ENCODE measurements around the gene SMYD5. TPM values are rescaled to one million over a fixed set of nuclear protein-coding genes. Genes with fewer than 3 reads are reported as not detected.
"Not testable (repeated sequence)": the region's sequence is repeated elsewhere in the genome, so short reads cannot be mapped to it uniquely, and the experiment has no call there.

Gene SMYD5
- total and polyA plus RNA-seq, 2 donors (not counting 1 experiment from before 2014, with no cell fraction given): 31.9 to 41.0 TPM

DNA sequence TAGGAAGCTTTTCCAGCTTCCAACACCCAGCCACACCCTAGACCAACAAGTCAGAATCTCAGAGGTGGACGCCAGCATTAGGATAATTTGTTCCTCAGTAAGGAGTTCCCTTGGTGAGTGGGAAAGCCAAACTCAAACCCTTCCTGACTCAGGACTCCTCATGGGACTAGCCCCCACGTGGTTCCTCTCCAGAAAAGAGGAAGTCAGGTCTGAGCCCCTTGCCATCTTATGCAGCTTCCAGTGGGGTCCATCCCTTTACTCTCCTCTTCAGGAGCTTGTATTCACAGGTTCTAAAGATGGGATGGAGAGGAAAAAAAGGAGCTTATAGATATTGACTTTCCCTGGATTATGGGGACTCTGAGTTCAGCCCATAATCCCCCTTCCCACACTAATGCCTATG, 26.5 kb upstream of the SMYD5 start:
- H3K27ac Mint-ChIP-seq: no peak overlapping the region
- no peak for DNase-seq
- no peaks in the 10 kb centered on the region for H3K79me2 ChIP-seq (ENCODE audit: control insufficient read depth, insufficient read depth, low read length)
- H2AFZ ChIP-seq (ENCODE audit: insufficient read depth, low read depth, low read length, poor library complexity, severe bottlenecking): no peak overlapping the region
- WGBS (ENCODE audit: insufficient coverage): no CpG with 5 or more reads among the region's 2 CpGs
- no peak overlapping the region for H3K4me2 ChIP-seq (replicated peaks; ENCODE audit: low read depth, low read length, poor library complexity, severe bottlenecking)
- H3K4me1 Mint-ChIP-seq: no peaks in the 10 kb centered on the region
- no peaks in the 10 kb centered on the region for H3K36me3 ChIP-seq (replicated peaks in 1 of 2; ENCODE audit: control extremely low read depth in 1 of 2, control insufficient read depth in 1 of 2, extremely low read depth in 1 of 2, insufficient read depth in 2 of 2, low read length in 1 of 2)
- no peaks in the 10 kb centered on the region for H3K4me1 ChIP-seq (ENCODE audit: control insufficient read depth in 2 of 2, insufficient read depth in 2 of 2, low read length in 2 of 2)
- intact Hi-C loops (cut with micrococcal nuclease): no loop called here
- ATAC-seq (ENCODE audit: low read depth): no peak
- POLR2A ChIA-PET: no interaction called here
- TF ChIP-seq, protein P1, sequence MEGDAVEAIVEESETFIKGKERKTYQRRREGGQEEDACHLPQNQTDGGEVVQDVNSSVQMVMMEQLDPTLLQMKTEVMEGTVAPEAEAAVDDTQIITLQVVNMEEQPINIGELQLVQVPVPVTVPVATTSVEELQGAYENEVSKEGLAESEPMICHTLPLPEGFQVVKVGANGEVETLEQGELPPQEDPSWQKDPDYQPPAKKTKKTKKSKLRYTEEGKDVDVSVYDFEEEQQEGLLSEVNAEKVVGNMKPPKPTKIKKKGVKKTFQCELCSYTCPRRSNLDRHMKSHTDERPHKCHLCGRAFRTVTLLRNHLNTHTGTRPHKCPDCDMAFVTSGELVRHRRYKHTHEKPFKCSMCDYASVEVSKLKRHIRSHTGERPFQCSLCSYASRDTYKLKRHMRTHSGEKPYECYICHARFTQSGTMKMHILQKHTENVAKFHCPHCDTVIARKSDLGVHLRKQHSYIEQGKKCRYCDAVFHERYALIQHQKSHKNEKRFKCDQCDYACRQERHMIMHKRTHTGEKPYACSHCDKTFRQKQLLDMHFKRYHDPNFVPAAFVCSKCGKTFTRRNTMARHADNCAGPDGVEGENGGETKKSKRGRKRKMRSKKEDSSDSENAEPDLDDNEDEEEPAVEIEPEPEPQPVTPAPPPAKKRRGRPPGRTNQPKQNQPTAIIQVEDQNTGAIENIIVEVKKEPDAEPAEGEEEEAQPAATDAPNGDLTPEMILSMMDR (IDR thresholded peaks at IDR 0.05): no peak
- no peak for TF ChIP-seq EZH2 (IDR thresholded peaks at IDR 0.05; ENCODE audit: borderline replicate concordance, insufficient read depth, low read depth, low read length, poor library complexity, severe bottlenecking)
- CTCF ChIA-PET: interaction anchor here (0.6 to 3.7 kb wide), 3 partner anchors 10 to 103 kb away, joined by 3 to 27 read pairs (median 5); no protein-coding TSS in a partner anchor
- H3K9me3 Mint-ChIP-seq (ENCODE audit: insufficient read depth): peaks cover 6% of the 10 kb centered on the region
- H3K4me3 ChIP-seq (ENCODE audit: control extremely low read depth in 1 of 5, extremely low read depth in 1 of 5, insufficient read depth in 1 of 5, low read depth in 2 of 5, low read length in 4 of 5): no peak overlapping the region
- H4K20me1 ChIP-seq (ENCODE audit: control insufficient read depth, insufficient read depth, low read length, poor library complexity, severe bottlenecking): no peaks in the 10 kb centered on the region
- peaks cover 0 to 20% (median 0%) of the 10 kb centered on the region in 4 experiments for H3K27me3 ChIP-seq (replicated peaks in 1 of 4; ENCODE audit: control extremely low read depth in 1 of 4, control insufficient read depth in 3 of 4, insufficient read depth in 4 of 4, low read length in 3 of 4)
- H3K4me3 Mint-ChIP-seq: no peak overlapping the region
- peaks cover 0 to 9% (median 0%) of the 10 kb centered on the region in 3 donors for H3K9me3 ChIP-seq (ENCODE audit: control extremely low read depth in 1 of 3, control insufficient read depth in 2 of 3, insufficient read depth in 1 of 3, low read length in 2 of 3)
- no peak overlapping the region for H3K9ac ChIP-seq (ENCODE audit: low read length)
- H3K27ac ChIP-seq (ENCODE audit: low read length in 2 of 2): no peak overlapping the region
- peaks cover 29% of the 10 kb centered on the region for H3K27me3 Mint-ChIP-seq

DNA sequence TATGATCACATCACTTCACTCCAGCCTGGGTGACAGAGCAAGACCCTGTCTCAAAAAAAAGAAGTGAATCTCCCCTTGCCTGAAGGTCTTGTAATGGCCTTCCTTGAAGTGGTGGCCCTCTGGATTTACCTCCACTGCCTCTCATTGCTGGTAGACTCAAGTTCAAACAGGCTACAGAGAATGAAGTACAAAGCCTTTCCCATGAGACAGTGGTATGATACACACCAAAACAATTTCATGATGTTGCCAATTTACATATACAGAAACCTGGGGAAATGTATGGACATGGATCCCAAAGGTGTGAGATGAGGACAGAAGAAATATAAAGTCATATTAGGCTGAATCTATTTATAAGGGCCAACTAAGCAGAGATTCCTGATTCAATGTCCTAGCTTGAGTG, 16.5 kb upstream of the SMYD5 start:
- Histone ChIP-seq H3K27ac (ENCODE audit: low read length in 2 of 2) (no peak overlapping the region), H3K9ac (ENCODE audit: low read length) (no peak overlapping the region), H4K20me1 (ENCODE audit: control insufficient read depth, insufficient read depth, low read length, poor library complexity, severe bottlenecking) (no peaks in the 10 kb centered on the region), H3K9me3 (ENCODE audit: control extremely low read depth in 1 of 3, control insufficient read depth in 2 of 3, insufficient read depth in 1 of 3, low read length in 2 of 3) (peaks cover 0 to 15% (median 1%) of the 10 kb centered on the region in 3 donors), H3K27me3 (replicated peaks in 1 of 4; ENCODE audit: control extremely low read depth in 1 of 4, control insufficient read depth in 3 of 4, insufficient read depth in 4 of 4, low read length in 3 of 4) (peaks cover 0 to 24% (median 13%) of the 10 kb centered on the region in 4 experiments), H3K4me1 (ENCODE audit: control insufficient read depth in 2 of 2, insufficient read depth in 2 of 2, low read length in 2 of 2) (peaks cover 6 to 7% of the 10 kb centered on the region in 2 donors), H3K36me3 (replicated peaks in 1 of 2; ENCODE audit: control extremely low read depth in 1 of 2, control insufficient read depth in 1 of 2, extremely low read depth in 1 of 2, insufficient read depth in 2 of 2, low read length in 1 of 2) (no peaks in the 10 kb centered on the region), H3K4me2 (replicated peaks; ENCODE audit: low read depth, low read length, poor library complexity, severe bottlenecking) (no peak overlapping the region), H3K4me3 (ENCODE audit: control extremely low read depth in 1 of 5, extremely low read depth in 1 of 5, insufficient read depth in 1 of 5, low read depth in 2 of 5, low read length in 4 of 5) (no peak overlapping the region), H2AFZ (ENCODE audit: insufficient read depth, low read depth, low read length, poor library complexity, severe bottlenecking) (no peak overlapping the region), H3K79me2 (ENCODE audit: control insufficient read depth, insufficient read depth, low read length) (no peaks in the 10 kb centered on the region)
- Mint-ChIP-seq H3K27ac (no peak overlapping the region), H3K4me3 (no peak overlapping the region), H3K9me3 (ENCODE audit: insufficient read depth) (no peaks in the 10 kb centered on the region), H3K4me1 (peaks cover 6% of the 10 kb centered on the region), H3K27me3 (peaks cover 55% of the 10 kb centered on the region)
- ATAC-seq (ENCODE audit: low read depth) (no peak), DNase-seq (no peak)
- intact Hi-C loops (cut with micrococcal nuclease): no loop called here
- POLR2A ChIA-PET: no interaction called here
- CTCF ChIA-PET: no interaction called here
- no peak for TF ChIP-seq EZH2 (IDR thresholded peaks at IDR 0.05; ENCODE audit: borderline replicate concordance, insufficient read depth, low read depth, low read length, poor library complexity, severe bottlenecking)
- TF ChIP-seq, protein P1 (IDR thresholded peaks at IDR 0.05): no peak

DNA sequence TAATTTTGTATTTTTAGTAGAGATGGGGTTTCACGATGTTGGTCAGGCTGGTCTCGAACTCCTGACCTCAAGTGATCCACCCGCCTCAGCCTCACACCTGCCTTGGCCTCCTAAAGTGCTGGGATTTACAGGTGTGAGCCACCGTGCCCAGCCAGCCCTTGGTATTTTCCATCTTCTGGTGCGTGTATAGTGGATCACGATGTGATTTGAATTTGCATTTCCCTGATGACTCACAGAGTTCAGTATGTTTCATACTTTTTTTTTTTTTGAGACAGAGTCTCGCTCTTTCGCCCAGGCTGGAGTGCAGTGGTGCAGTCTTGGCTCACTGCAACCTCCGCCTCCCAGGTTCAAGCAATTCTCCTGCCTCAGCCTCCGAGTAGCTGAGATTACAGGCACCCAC, 13.8 kb upstream of the SMYD5 start:
- H3K9me3 ChIP-seq (ENCODE audit: control extremely low read depth in 1 of 3, control insufficient read depth in 2 of 3, insufficient read depth in 1 of 3, low read length in 2 of 3): peaks cover 0 to 16% (median 1%) of the 10 kb centered on the region in 3 donors
- POLR2A ChIA-PET; H3K9ac ChIP-seq (ENCODE audit: low read length); intact Hi-C loops (cut with micrococcal nuclease); H3K79me2 ChIP-seq (ENCODE audit: control insufficient read depth, insufficient read depth, low read length); DNase-seq; H3K36me3 ChIP-seq (replicated peaks in 1 of 2; ENCODE audit: control extremely low read depth in 1 of 2, control insufficient read depth in 1 of 2, extremely low read depth in 1 of 2, insufficient read depth in 2 of 2, low read length in 1 of 2); H4K20me1 ChIP-seq (ENCODE audit: control insufficient read depth, insufficient read depth, low read length, poor library complexity, severe bottlenecking); H2AFZ ChIP-seq (ENCODE audit: insufficient read depth, low read depth, low read length, poor library complexity, severe bottlenecking); H3K27ac Mint-ChIP-seq; H3K4me2 ChIP-seq (replicated peaks; ENCODE audit: low read depth, low read length, poor library complexity, severe bottlenecking); H3K4me3 Mint-ChIP-seq; H3K9me3 Mint-ChIP-seq (ENCODE audit: insufficient read depth); ATAC-seq (ENCODE audit: low read depth); H3K4me3 ChIP-seq (ENCODE audit: control extremely low read depth in 1 of 5, extremely low read depth in 1 of 5, insufficient read depth in 1 of 5, low read depth in 2 of 5, low read length in 4 of 5); H3K27ac ChIP-seq (ENCODE audit: low read length in 2 of 2): not testable (repeated sequence)
- peaks cover 14 to 17% of the 10 kb centered on the region in 2 donors for H3K4me1 ChIP-seq (ENCODE audit: control insufficient read depth in 2 of 2, insufficient read depth in 2 of 2, low read length in 2 of 2)
- 85% methylated on average over 4 of the region's 10 CpGs for WGBS (ENCODE audit: insufficient coverage)
- Mint-ChIP-seq H3K27me3 (peaks cover 65% of the 10 kb centered on the region), H3K4me1 (peaks cover 11% of the 10 kb centered on the region)
- CTCF ChIA-PET: interaction anchor here (1.1 kb wide), 1 partner anchor 23 kb away, joined by 6 read pairs; no protein-coding TSS in a partner anchor
- peaks cover 0 to 47% (median 21%) of the 10 kb centered on the region in 4 experiments for H3K27me3 ChIP-seq (replicated peaks in 1 of 4; ENCODE audit: control extremely low read depth in 1 of 4, control insufficient read depth in 3 of 4, insufficient read depth in 4 of 4, low read length in 3 of 4)

All from B cell (primary cell).